Measurements from ENCODE around the gene FHIT.
"Not testable (repeated sequence)": the region's sequence is repeated elsewhere in the genome, so short reads cannot be mapped to it uniquely, and the experiment has no call there.

Gene FHIT

DNA sequence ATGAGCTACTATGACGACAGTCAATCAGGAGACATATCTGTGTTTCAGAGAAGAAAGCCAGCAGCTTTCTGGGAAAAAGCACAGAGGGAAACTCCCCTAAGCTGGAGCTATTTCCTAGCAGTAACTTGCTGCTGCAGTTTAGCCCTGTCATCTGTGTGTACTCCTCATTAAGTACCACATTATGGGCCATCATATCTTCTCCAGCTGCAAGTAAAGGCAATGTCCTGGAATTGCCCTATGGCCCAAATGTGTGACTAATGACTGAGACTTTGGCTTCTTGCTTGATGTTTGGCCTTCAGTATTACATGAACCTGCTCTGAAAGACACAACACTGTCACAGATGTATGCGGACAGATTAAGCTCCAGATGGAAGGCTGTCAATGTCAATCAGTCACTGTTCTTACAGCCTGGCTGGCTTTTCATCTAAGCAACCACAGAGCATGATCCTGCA lies 190.8 kb downstream of the FHIT start:
- TF ChIP-seq SUZ12 (IDR thresholded peaks at IDR 0.05; ENCODE audit: extremely low read depth, insufficient read depth, insufficient read length) (no peak), ZNF274 (IDR thresholded peaks at IDR 0.05; ENCODE audit: low read depth, low read length) (no peak), YY1 (IDR thresholded peaks at IDR 0.05; ENCODE audit: insufficient read depth, insufficient read length) (no peak)
- no peak overlapping the region for H3K4me3 ChIP-seq (ENCODE audit: insufficient read length, low read depth)
- no peak overlapping the region for H3K9ac ChIP-seq (ENCODE audit: insufficient read length, low read depth)
- DNase-seq (ENCODE audit: low read depth, low spot score) = no peak
- H3K36me3 ChIP-seq (ENCODE audit: insufficient read depth, insufficient read length, low read length) = no peaks in the 10 kb centered on the region
- H3K9me3 ChIP-seq (ENCODE audit: insufficient read depth, low read length) = no peaks in the 10 kb centered on the region
- H3K27me3 ChIP-seq (ENCODE audit: insufficient read depth, insufficient read length) = no peaks in the 10 kb centered on the region
- H3K4me1 ChIP-seq (ENCODE audit: insufficient read depth, insufficient read length) = no peaks in the 10 kb centered on the region

- Histone ChIP-seq H3K4me1 (ENCODE audit: insufficient read depth, insufficient read length) (no peaks in the 10 kb centered on the region), H3K36me3 (ENCODE audit: insufficient read depth, insufficient read length, low read length) (no peaks in the 10 kb centered on the region), H3K9ac (ENCODE audit: insufficient read length, low read depth) (no peak overlapping the region), H3K27me3 (ENCODE audit: insufficient read depth, insufficient read length) (no peaks in the 10 kb centered on the region), H3K9me3 (ENCODE audit: insufficient read depth, low read length) (no peaks in the 10 kb centered on the region), H3K4me3 (ENCODE audit: insufficient read length, low read depth) (no peak overlapping the region)
- no peak for DNase-seq (ENCODE audit: low read depth, low spot score)
- no peak for TF ChIP-seq ZNF274 (IDR thresholded peaks at IDR 0.05; ENCODE audit: low read depth, low read length)
- TF ChIP-seq SUZ12 (IDR thresholded peaks at IDR 0.05; ENCODE audit: extremely low read depth, insufficient read depth, insufficient read length) = no peak
- no peak for TF ChIP-seq YY1 (IDR thresholded peaks at IDR 0.05; ENCODE audit: insufficient read depth, insufficient read length)
Measured at GRCh38 chr3:61058836-61059235, 192.4 kb downstream of the FHIT start.

- H3K4me1 ChIP-seq (ENCODE audit: insufficient read depth, insufficient read length) = no peaks in the 10 kb centered on the region
- no peaks in the 10 kb centered on the region for H3K9me3 ChIP-seq (ENCODE audit: insufficient read depth, low read length)
- TF ChIP-seq SUZ12 (IDR thresholded peaks at IDR 0.05; ENCODE audit: extremely low read depth, insufficient read depth, insufficient read length) (no peak), ZNF274 (IDR thresholded peaks at IDR 0.05; ENCODE audit: low read depth, low read length) (no peak), YY1 (IDR thresholded peaks at IDR 0.05; ENCODE audit: insufficient read depth, insufficient read length) (no peak)
- H3K9ac ChIP-seq (ENCODE audit: insufficient read length, low read depth) = no peak overlapping the region
- no peaks in the 10 kb centered on the region for H3K27me3 ChIP-seq (ENCODE audit: insufficient read depth, insufficient read length)
- H3K36me3 ChIP-seq (ENCODE audit: insufficient read depth, insufficient read length, low read length) = no peaks in the 10 kb centered on the region
- no peak for DNase-seq (ENCODE audit: low read depth, low spot score)
- no peak overlapping the region for H3K4me3 ChIP-seq (ENCODE audit: insufficient read length, low read depth)
Measured at GRCh38 chr3:61057464-61057863, 193.8 kb downstream of the FHIT start.

DNA sequence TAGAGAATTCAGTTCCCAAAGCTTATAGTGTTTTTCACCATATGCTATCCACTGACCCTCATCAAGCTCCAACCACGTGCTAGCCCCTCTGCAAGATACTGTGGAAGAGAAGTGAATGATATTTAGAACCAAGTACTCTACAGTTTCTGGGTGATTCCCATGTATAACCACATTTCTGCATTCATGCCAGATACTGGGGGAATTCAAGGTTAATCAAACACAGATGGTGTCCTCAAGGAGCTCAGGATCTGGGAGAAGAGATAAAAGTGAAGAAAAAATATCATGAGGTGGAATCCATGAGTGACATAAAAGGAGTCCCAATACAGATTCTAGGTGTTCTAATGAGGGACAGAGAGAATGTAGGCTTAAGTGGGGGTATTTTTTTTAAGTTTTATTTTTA lies 195.8 kb downstream of the FHIT start:
- DNase-seq (ENCODE audit: low read depth, low spot score) = no peak
- H3K9me3 ChIP-seq (ENCODE audit: insufficient read depth, low read length) = no peaks in the 10 kb centered on the region
- no peak overlapping the region for H3K4me3 ChIP-seq (ENCODE audit: insufficient read length, low read depth)
- H3K27me3 ChIP-seq (ENCODE audit: insufficient read depth, insufficient read length) = no peaks in the 10 kb centered on the region
- no peak overlapping the region for H3K9ac ChIP-seq (ENCODE audit: insufficient read length, low read depth)
- H3K4me1 ChIP-seq (ENCODE audit: insufficient read depth, insufficient read length) = no peaks in the 10 kb centered on the region
- no peaks in the 10 kb centered on the region for H3K36me3 ChIP-seq (ENCODE audit: insufficient read depth, insufficient read length, low read length)
- TF ChIP-seq ZNF274 (IDR thresholded peaks at IDR 0.05; ENCODE audit: low read depth, low read length) = no peak
- TF ChIP-seq SUZ12 (IDR thresholded peaks at IDR 0.05; ENCODE audit: extremely low read depth, insufficient read depth, insufficient read length) = no peak
- no peak for TF ChIP-seq YY1 (IDR thresholded peaks at IDR 0.05; ENCODE audit: insufficient read depth, insufficient read length)

DNA sequence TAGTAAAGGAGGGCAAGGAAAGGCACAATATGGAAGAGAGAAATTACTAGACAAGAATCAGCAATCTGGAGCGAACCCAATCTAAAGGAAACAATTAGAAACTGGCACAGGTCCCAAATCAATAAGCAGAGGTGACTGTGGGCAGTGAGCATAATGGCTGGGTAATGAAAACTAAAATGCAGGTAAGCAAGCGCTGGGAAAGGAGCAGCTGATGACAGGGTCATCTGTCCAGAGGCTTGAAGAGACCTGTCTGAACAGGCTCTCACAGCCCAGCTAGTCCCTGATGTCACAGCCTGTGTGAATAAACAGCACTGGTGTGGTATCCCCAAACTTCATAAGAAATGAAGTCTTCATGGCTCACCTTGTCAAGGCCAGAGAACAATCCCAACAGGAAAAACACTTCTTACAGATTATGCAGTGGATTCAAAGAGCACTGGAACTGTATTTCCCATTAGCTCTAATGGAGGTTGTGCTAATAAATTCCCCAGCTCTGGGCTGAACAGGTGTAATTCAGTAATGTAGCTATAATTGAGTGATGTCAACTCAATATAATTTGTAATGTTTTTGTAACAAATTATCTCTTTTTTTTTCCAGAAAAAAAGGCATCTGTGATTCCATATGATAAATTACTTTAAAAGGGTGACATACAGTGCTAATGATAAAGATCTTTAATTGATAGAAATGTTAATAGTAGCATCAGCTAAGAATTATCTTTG lies 197.3 kb downstream of the FHIT start:
- Histone ChIP-seq H3K27me3 (ENCODE audit: insufficient read depth, insufficient read length) (no peaks in the 10 kb centered on the region), H3K36me3 (ENCODE audit: insufficient read depth, insufficient read length, low read length) (no peaks in the 10 kb centered on the region), H3K4me3 (ENCODE audit: insufficient read length, low read depth) (no peak overlapping the region), H3K4me1 (ENCODE audit: insufficient read depth, insufficient read length) (no peaks in the 10 kb centered on the region), H3K9ac (ENCODE audit: insufficient read length, low read depth) (no peak overlapping the region), H3K9me3 (ENCODE audit: insufficient read depth, low read length) (no peaks in the 10 kb centered on the region)
- TF ChIP-seq SUZ12 (IDR thresholded peaks at IDR 0.05; ENCODE audit: extremely low read depth, insufficient read depth, insufficient read length) (no peak), YY1 (IDR thresholded peaks at IDR 0.05; ENCODE audit: insufficient read depth, insufficient read length) (no peak), ZNF274 (IDR thresholded peaks at IDR 0.05; ENCODE audit: low read depth, low read length) (no peak)
- no peak for DNase-seq (ENCODE audit: low read depth, low spot score)

GRCh38 chr3:61052851-61053250 lies 198.4 kb downstream of the FHIT start:
- Histone ChIP-seq H3K36me3 (ENCODE audit: insufficient read depth, insufficient read length, low read length) (no peaks in the 10 kb centered on the region), H3K9ac (ENCODE audit: insufficient read length, low read depth) (no peak overlapping the region), H3K4me3 (ENCODE audit: insufficient read length, low read depth) (no peak overlapping the region), H3K27me3 (ENCODE audit: insufficient read depth, insufficient read length) (no peaks in the 10 kb centered on the region), H3K9me3 (ENCODE audit: insufficient read depth, low read length) (no peaks in the 10 kb centered on the region), H3K4me1 (ENCODE audit: insufficient read depth, insufficient read length) (no peaks in the 10 kb centered on the region)
- TF ChIP-seq YY1 (IDR thresholded peaks at IDR 0.05; ENCODE audit: insufficient read depth, insufficient read length) (no peak), SUZ12 (IDR thresholded peaks at IDR 0.05; ENCODE audit: extremely low read depth, insufficient read depth, insufficient read length) (no peak), ZNF274 (IDR thresholded peaks at IDR 0.05; ENCODE audit: low read depth, low read length) (no peak)
- no peak for DNase-seq (ENCODE audit: low read depth, low spot score)

DNA sequence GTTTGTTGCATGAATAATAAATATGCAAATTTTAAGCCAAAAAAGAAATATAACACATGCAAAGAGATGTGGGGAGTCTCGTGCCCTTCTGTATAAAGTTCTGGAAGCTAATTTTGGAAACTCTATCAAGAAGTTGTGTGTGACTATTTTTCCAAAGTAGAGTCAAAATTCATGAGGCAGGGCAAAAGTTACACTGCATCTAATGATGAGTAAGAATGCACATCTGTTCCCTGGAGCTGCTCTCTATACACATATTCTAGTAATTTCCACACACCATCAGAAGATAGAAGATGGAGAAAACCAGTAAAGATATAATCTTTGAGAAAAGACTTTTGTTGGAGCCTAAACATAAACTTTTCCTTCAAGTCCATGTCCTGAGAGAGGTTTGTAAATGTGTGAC lies 199.6 kb downstream of the FHIT start:
- H3K4me1 ChIP-seq (ENCODE audit: insufficient read depth, insufficient read length) = no peaks in the 10 kb centered on the region
- H3K9ac ChIP-seq (ENCODE audit: insufficient read length, low read depth) = no peak overlapping the region
- H3K27me3 ChIP-seq (ENCODE audit: insufficient read depth, insufficient read length) = no peaks in the 10 kb centered on the region
- H3K36me3 ChIP-seq (ENCODE audit: insufficient read depth, insufficient read length, low read length) = no peaks in the 10 kb centered on the region
- H3K4me3 ChIP-seq (ENCODE audit: insufficient read length, low read depth) = no peak overlapping the region
- TF ChIP-seq ZNF274 (IDR thresholded peaks at IDR 0.05; ENCODE audit: low read depth, low read length) (no peak), YY1 (IDR thresholded peaks at IDR 0.05; ENCODE audit: insufficient read depth, insufficient read length) (no peak), SUZ12 (IDR thresholded peaks at IDR 0.05; ENCODE audit: extremely low read depth, insufficient read depth, insufficient read length) (no peak)
- no peaks in the 10 kb centered on the region for H3K9me3 ChIP-seq (ENCODE audit: insufficient read depth, low read length)
- no peak for DNase-seq (ENCODE audit: low read depth, low spot score)

DNA sequence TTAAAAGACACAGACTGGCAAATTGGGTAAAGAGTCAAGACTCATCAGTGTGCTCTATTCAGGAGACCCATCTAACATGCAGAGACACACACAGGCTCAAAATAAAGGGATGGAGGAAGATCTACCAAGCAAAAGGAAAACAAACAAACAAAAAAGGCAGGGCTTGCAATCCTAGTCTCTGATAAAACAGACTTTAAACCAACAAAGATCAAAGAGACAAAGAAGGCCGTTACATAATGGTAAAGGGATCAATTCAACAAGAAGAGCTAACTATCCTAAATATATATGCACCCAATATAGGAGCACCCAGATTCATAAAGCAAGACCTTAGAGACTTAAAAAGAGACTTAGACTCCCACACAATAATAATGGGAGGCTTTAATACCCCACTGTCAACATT lies 206.1 kb downstream of the FHIT start:
- not testable (repeated sequence) for DNase-seq (ENCODE audit: low read depth, low spot score); H3K9ac ChIP-seq (ENCODE audit: insufficient read length, low read depth); H3K27me3 ChIP-seq (ENCODE audit: insufficient read depth, insufficient read length); H3K36me3 ChIP-seq (ENCODE audit: insufficient read depth, insufficient read length, low read length); H3K4me3 ChIP-seq (ENCODE audit: insufficient read length, low read depth); H3K4me1 ChIP-seq (ENCODE audit: insufficient read depth, insufficient read length)
- peaks cover 38% of the 10 kb centered on the region for H3K9me3 ChIP-seq (ENCODE audit: insufficient read depth, low read length)
